ENCODE results near the gene AFAP1. TPM values are rescaled to one million over a fixed set of nuclear protein-coding genes. Genes with fewer than 3 reads are reported as not detected.

The AFAP1 gene
- polyA plus RNA-seq, 1 donor (not counting 4 experiments of a cell fraction or from before 2014, with no cell fraction given) = 7.6 TPM

GRCh38 chr4:7786517-7786916 lies 153.1 kb downstream of the AFAP1 start:
- FAIRE-seq (no peak), DNase-seq (ENCODE audit: low read depth, low spot score) (no peak)
- no peak overlapping the region for H2AFZ ChIP-seq (ENCODE audit: control insufficient read depth, low read length)
- no peaks in the 10 kb centered on the region for H3K9me3 ChIP-seq (ENCODE audit: control insufficient read depth, low read depth, low read length)
- no peaks in the 10 kb centered on the region for H3K79me2 ChIP-seq (ENCODE audit: control insufficient read depth, insufficient read depth, low read length)
- H3K4me1 ChIP-seq (ENCODE audit: control insufficient read depth, extremely low read depth, insufficient read depth, low read length) = no peaks in the 10 kb centered on the region
- H3K27ac ChIP-seq (ENCODE audit: control insufficient read depth, insufficient read depth, low read length) = no peak overlapping the region
- no peaks in the 10 kb centered on the region for H4K20me1 ChIP-seq (ENCODE audit: control insufficient read depth, extremely low read depth, insufficient read depth, low read length)
- dilution Hi-C loops (cut with MboI; ENCODE audit: extremely low pct_ligation_motif_present, low sequenced_read_pairs) = no loop called here
- no peak overlapping the region for H3K9ac ChIP-seq (ENCODE audit: control insufficient read depth, extremely low read depth, insufficient read depth, low read length)
- no peak overlapping the region for H3K4me3 ChIP-seq (ENCODE audit: control insufficient read depth in 2 of 3, extremely low read depth in 1 of 3, insufficient read depth in 2 of 3, low read depth in 1 of 3, low read length in 3 of 3)
- TF ChIP-seq CTCF (optimal IDR thresholded peaks at IDR 0.05 in 1 of 3, IDR thresholded peaks at IDR 0.05 in 1 of 3, conservative IDR thresholded peaks at IDR 0.05 in 1 of 3; ENCODE audit: extremely low read depth in 1 of 3, insufficient read depth in 2 of 3, low read length in 3 of 3) (no peak), EZH2 (IDR thresholded peaks at IDR 0.05; ENCODE audit: low read length) (no peak)
- no peaks in the 10 kb centered on the region for H3K27me3 ChIP-seq (ENCODE audit: control insufficient read depth, extremely low read depth, insufficient read depth, low read length)
- H3K9me1 ChIP-seq (ENCODE audit: control insufficient read depth, extremely low read depth, insufficient read depth, low read length) = no peaks in the 10 kb centered on the region
- peaks cover 10 to 30% of the 10 kb centered on the region in 2 experiments for H3K36me3 ChIP-seq (ENCODE audit: control insufficient read depth in 2 of 2, extremely low read depth in 1 of 2, insufficient read depth in 2 of 2, low read length in 2 of 2)
- H3K4me2 ChIP-seq (ENCODE audit: control insufficient read depth, extremely low read depth, insufficient read depth, low read depth, low read length) = no peak overlapping the region

GRCh38 chr4:7786040-7786439 lies 153.6 kb downstream of the AFAP1 start:
- Histone ChIP-seq H2AFZ (ENCODE audit: control insufficient read depth, low read length) (no peak overlapping the region), H3K27me3 (ENCODE audit: control insufficient read depth, extremely low read depth, insufficient read depth, low read length) (no peaks in the 10 kb centered on the region), H3K4me1 (ENCODE audit: control insufficient read depth, extremely low read depth, insufficient read depth, low read length) (no peaks in the 10 kb centered on the region), H3K4me2 (ENCODE audit: control insufficient read depth, extremely low read depth, insufficient read depth, low read depth, low read length) (no peak overlapping the region), H3K9ac (ENCODE audit: control insufficient read depth, extremely low read depth, insufficient read depth, low read length) (no peak overlapping the region), H4K20me1 (ENCODE audit: control insufficient read depth, extremely low read depth, insufficient read depth, low read length) (no peaks in the 10 kb centered on the region), H3K9me1 (ENCODE audit: control insufficient read depth, extremely low read depth, insufficient read depth, low read length) (no peaks in the 10 kb centered on the region), H3K4me3 (ENCODE audit: control insufficient read depth in 2 of 3, extremely low read depth in 1 of 3, insufficient read depth in 2 of 3, low read depth in 1 of 3, low read length in 3 of 3) (no peak overlapping the region), H3K27ac (ENCODE audit: control insufficient read depth, insufficient read depth, low read length) (no peak overlapping the region), H3K9me3 (ENCODE audit: control insufficient read depth, low read depth, low read length) (no peaks in the 10 kb centered on the region), H3K79me2 (ENCODE audit: control insufficient read depth, insufficient read depth, low read length) (no peaks in the 10 kb centered on the region), H3K36me3 (ENCODE audit: control insufficient read depth in 2 of 2, extremely low read depth in 1 of 2, insufficient read depth in 2 of 2, low read length in 2 of 2) (peaks cover 10 to 34% of the 10 kb centered on the region in 2 experiments)
- dilution Hi-C loops (cut with MboI; ENCODE audit: extremely low pct_ligation_motif_present, low sequenced_read_pairs) = no loop called here
- FAIRE-seq = no peak
- DNase-seq (ENCODE audit: low read depth, low spot score) = no peak
- TF ChIP-seq CTCF (optimal IDR thresholded peaks at IDR 0.05 in 1 of 3, IDR thresholded peaks at IDR 0.05 in 1 of 3, conservative IDR thresholded peaks at IDR 0.05 in 1 of 3; ENCODE audit: extremely low read depth in 1 of 3, insufficient read depth in 2 of 3, low read length in 3 of 3) (no peak), EZH2 (IDR thresholded peaks at IDR 0.05; ENCODE audit: low read length) (no peak)
